Activated T-helper 9 cell treated with anti-CD3 and anti-CD28 coated beads, Interleukin-2, amount 50 U/mL, for 16 hours (primary cell): Measurements from ENCODE around the gene ESPL1.

Experiments
- DNase-seq: peaks from one replicate; pipeline ENCODE4 v3.0.0-alpha.2; 2020; ENCODE audit warnings: low read depth

ESPL1 gene

GRCh38 chr12:53338017-53338416, 69.9 kb downstream of the ESPL1 start:
- DNase-seq: no peak

GRCh38 chr12:53338916-53339315, 70.8 kb downstream of the ESPL1 start:
- no peak for DNase-seq

- DNase-seq: no peak
Measured at GRCh38 chr12:53340398-53340797, 72.3 kb downstream of the ESPL1 start.
